Measurements from ENCODE around the gene ZNF383.
"Not testable (repeated sequence)": the region's sequence is repeated elsewhere in the genome, so short reads cannot be mapped to it uniquely, and the experiment has no call there.

Gene ZNF383

GRCh38 chr19:37294246-37294645, 76.2 kb downstream of the ZNF383 start:
- DNase-seq = not testable (repeated sequence)

All from activated gamma-delta T cell (primary cell).